Measurements from ENCODE around the gene TRPM3.

Gene TRPM3

DNA sequence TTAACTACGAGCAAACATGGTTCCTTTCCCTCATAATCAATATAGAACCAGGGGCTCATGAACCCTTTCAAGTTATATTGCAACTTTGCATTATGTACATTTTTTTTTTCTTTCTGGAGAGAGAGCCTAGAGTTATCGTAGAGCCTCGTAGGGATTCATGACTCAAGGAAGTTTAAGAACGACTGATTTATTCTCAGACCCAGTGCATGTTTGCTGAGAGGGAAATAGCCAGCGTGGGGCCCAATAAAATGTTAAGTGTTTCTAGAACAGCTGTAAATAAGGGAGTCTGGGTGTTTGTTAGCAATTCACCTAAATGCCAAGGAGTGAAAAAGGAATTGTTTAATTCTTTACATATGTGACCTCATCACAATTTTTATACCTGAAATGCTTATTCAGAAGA, 587.9 kb downstream of the TRPM3 start:
- TF ChIP-seq GABPA (IDR thresholded peaks at IDR 0.05; ENCODE audit: low read depth), result no peak
- TF ChIP-seq SPI1 (IDR thresholded peaks at IDR 0.05; ENCODE audit: borderline replicate concordance, low read depth), result no peak
- no peak for TF ChIP-seq POLR2AphosphoS5 (IDR thresholded peaks at IDR 0.05; ENCODE audit: low read depth)
- TF ChIP-seq REST (IDR thresholded peaks at IDR 0.05; ENCODE audit: insufficient replicate concordance, low read depth), result no peak
- TF ChIP-seq, protein P1, sequence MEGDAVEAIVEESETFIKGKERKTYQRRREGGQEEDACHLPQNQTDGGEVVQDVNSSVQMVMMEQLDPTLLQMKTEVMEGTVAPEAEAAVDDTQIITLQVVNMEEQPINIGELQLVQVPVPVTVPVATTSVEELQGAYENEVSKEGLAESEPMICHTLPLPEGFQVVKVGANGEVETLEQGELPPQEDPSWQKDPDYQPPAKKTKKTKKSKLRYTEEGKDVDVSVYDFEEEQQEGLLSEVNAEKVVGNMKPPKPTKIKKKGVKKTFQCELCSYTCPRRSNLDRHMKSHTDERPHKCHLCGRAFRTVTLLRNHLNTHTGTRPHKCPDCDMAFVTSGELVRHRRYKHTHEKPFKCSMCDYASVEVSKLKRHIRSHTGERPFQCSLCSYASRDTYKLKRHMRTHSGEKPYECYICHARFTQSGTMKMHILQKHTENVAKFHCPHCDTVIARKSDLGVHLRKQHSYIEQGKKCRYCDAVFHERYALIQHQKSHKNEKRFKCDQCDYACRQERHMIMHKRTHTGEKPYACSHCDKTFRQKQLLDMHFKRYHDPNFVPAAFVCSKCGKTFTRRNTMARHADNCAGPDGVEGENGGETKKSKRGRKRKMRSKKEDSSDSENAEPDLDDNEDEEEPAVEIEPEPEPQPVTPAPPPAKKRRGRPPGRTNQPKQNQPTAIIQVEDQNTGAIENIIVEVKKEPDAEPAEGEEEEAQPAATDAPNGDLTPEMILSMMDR (IDR thresholded peaks at IDR 0.05; ENCODE audit: insufficient read depth, low read length), result no peak
- H3K27ac ChIP-seq (replicated peaks), result no peak overlapping the region
- H3K4me3 ChIP-seq (replicated peaks; ENCODE audit: insufficient read depth, low read length), result no peak overlapping the region
- DNase-seq (ENCODE audit: low read depth in 1 of 2, low spot score in 1 of 2), result no peak
- no peaks in the 10 kb centered on the region for H3K27me3 ChIP-seq (ENCODE audit: insufficient read depth, poor library complexity, severe bottlenecking)

DNA sequence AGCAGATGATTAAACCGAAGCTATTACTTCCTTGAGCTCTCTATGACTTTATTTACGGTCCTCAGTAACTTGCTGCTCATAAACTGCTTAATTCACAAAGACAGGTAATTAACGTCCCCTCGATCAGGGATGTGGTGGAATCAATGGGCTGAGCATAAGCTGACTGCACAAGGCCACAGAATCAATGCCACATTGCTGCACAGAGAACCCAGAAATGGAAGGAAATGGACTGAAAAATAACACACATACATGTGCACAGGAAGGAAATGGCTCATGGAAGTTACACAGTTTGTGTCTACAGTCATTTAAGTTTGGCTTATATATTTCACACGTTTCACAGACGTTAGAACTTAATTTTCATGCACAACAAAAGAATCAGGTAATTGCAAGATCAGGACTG, 588.7 kb downstream of the TRPM3 start:
- no peak overlapping the region for H3K4me3 ChIP-seq (replicated peaks; ENCODE audit: insufficient read depth, low read length)
- TF ChIP-seq SPI1 (IDR thresholded peaks at IDR 0.05; ENCODE audit: borderline replicate concordance, low read depth) (no peak), REST (IDR thresholded peaks at IDR 0.05; ENCODE audit: insufficient replicate concordance, low read depth) (no peak), POLR2AphosphoS5 (IDR thresholded peaks at IDR 0.05; ENCODE audit: low read depth) (no peak), GABPA (IDR thresholded peaks at IDR 0.05; ENCODE audit: low read depth) (no peak)
- TF ChIP-seq, protein P1 (IDR thresholded peaks at IDR 0.05; ENCODE audit: insufficient read depth, low read length), result no peak
- no peak for DNase-seq (ENCODE audit: low read depth in 1 of 2, low spot score in 1 of 2)
- H3K27me3 ChIP-seq (ENCODE audit: insufficient read depth, poor library complexity, severe bottlenecking), result no peaks in the 10 kb centered on the region
- no peak overlapping the region for H3K27ac ChIP-seq (replicated peaks)

DNA sequence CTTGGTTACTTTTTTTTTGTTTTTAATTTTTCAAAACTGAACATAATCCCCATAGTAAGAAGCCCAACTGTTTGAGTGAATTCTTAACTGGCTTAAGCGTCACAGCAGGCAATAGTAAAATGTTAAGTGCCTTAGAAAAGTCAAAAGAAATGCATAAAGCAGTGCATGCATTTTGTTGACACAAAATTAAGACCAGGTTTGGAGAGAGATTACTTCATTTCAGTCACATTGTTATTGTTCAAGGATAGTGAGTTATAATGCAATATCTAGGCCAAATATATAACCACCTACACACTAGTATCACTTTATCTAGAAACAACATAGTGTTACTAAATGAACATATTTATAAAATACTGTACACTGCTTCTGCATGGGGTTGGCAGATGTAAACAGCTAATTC, 590.1 kb downstream of the TRPM3 start:
- no peak for TF ChIP-seq REST (IDR thresholded peaks at IDR 0.05; ENCODE audit: insufficient replicate concordance, low read depth)
- TF ChIP-seq GABPA (IDR thresholded peaks at IDR 0.05; ENCODE audit: low read depth), result no peak
- TF ChIP-seq, protein P1 (IDR thresholded peaks at IDR 0.05; ENCODE audit: insufficient read depth, low read length), result no peak
- no peak for TF ChIP-seq POLR2AphosphoS5 (IDR thresholded peaks at IDR 0.05; ENCODE audit: low read depth)
- no peak for TF ChIP-seq SPI1 (IDR thresholded peaks at IDR 0.05; ENCODE audit: borderline replicate concordance, low read depth)
- Histone ChIP-seq H3K27ac (replicated peaks) (no peak overlapping the region), H3K27me3 (ENCODE audit: insufficient read depth, poor library complexity, severe bottlenecking) (no peaks in the 10 kb centered on the region), H3K4me3 (replicated peaks; ENCODE audit: insufficient read depth, low read length) (no peak overlapping the region)
- no peak for DNase-seq (ENCODE audit: low read depth in 1 of 2, low spot score in 1 of 2)
